ENCODE data around the gene WDR41.

DNA sequence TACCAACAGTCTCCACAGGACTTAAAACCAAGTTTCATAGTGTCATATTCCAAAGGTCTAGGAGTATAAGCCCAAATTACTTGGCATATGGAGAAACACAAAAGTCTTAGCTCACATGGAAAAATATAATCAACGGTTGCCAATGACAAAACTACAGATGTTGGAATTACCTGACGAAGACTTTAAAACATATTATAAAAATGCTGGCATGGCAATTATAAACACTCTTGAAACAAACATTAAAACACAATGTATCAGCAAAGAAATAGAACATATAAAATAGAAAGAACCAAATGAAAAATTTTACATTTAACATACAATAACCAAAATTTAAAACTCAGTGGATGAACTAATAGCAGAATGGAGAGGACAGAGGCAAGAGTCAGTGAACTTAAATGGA is 7.9 kb upstream of the WDR41 start:
- TF ChIP-seq GATA2 (IDR thresholded peaks at IDR 0.05; ENCODE audit: low read depth, low read length) (no peak), GATA3 (IDR thresholded peaks at IDR 0.05; ENCODE audit: low read depth, low read length) (no peak)

Measured in SH-SY5Y (cell line).